HCT116 (cell line): ENCODE results near the gene CSNK1D. TPM values are rescaled to one million over a fixed set of nuclear protein-coding genes. Genes with fewer than 3 reads are reported as not detected.

Source experiments
- ATAC-seq: fragments of 200-7000 bp; cut with Tn5 transposase; 2 replicates; pipeline ENCODE4 v1.9.1; 2020; ENCODE audit warnings: mild to moderate bottlenecking, moderate library complexity
- BruUV-seq: library from RNA; stranded (reverse); fragments of 400-500 nt; replicated peaks from 2 replicates; lab custom pipeline; 2021; lab: Mats Ljungman, UMichigan
- CTCF ChIA-PET: fragments of 300-600 bp; sonication (Branson Sonifier 250); formaldehyde crosslinking; loops from one replicate; lab custom pipeline; 2021; ENCODE audit warnings: antibody characterized with exemption; lab: Charles Lee
- POLR2A ChIA-PET: fragments of 300-600, 350-600 bp; sonication (Branson Sonifier 250); formaldehyde crosslinking; loops from one replicate; lab custom pipeline; 2021; ENCODE audit warnings: antibody characterized with exemption; lab: Charles Lee
- RAD21 ChIA-PET, 2 experiments: fragments of 300-600 bp; sonication (Branson Sonifier 250); formaldehyde crosslinking; loops; one replicate each; lab custom pipeline; 2023; ENCODE audit warnings: low total read pairs in 2 of 2; ENCODE audit not compliant: uncharacterized antibody in 2 of 2, unreplicated experiment in 2 of 2, low non-redundant PET in 1 of 2; lab: Charles Lee
- DNase-seq: peaks from one replicate; pipeline ENCODE4 v3.0.0-alpha.2; 2010; ENCODE audit warnings: low read depth, low spot score
- H2AFZ ChIP-seq: fragments of 200-600 bp; shearing (Covaris generic), sonication (generic); 2 replicates; pipeline ENCODE4 v1.6.1; 2017; ENCODE audit warnings: low read depth, mixed run types, mixed read lengths, antibody characterized with exemption, low read length; ENCODE audit not compliant: poor library complexity, severe bottlenecking
- H3K27ac ChIP-seq: 2 replicates; pipeline ENCODE4 v1.5.1; 2012; ENCODE audit warnings: low read depth, low read length
- H3K27me3 ChIP-seq: fragments of 200-600 bp; sonication (generic); 2 replicates; pipeline ENCODE4 v1.6.1; 2016; ENCODE audit warnings: mixed run types, low read length, mixed read lengths; ENCODE audit not compliant: insufficient read depth
- H3K36me3 ChIP-seq, 2 experiments: fragments of 200-500 bp in 1 of 2; fragments of 200-600 bp in 1 of 2; sonication (Bioruptor generic) in 1 of 2; sonication (generic) in 1 of 2; 2 replicates each; pipeline versions ENCODE4 v1.5.1 to v1.6.1; 2014 to 2016; ENCODE audit warnings: low read length in 2 of 2, inconsistent platforms in 1 of 2, mixed read lengths in 1 of 2, mixed run types in 1 of 2; ENCODE audit not compliant: insufficient read depth in 2 of 2, control insufficient read depth in 1 of 2
- H3K4me1 ChIP-seq, 2 experiments: fragments of 200-600 bp in 1 of 2; sonication (generic) in 1 of 2; 2 replicates each; pipeline versions ENCODE4 v1.5.1 to v1.6.1; 2012 to 2017; ENCODE audit warnings: low read length in 2 of 2, inconsistent platforms in 1 of 2, mild to moderate bottlenecking in 1 of 2, mixed read lengths in 1 of 2, mixed run types in 1 of 2, moderate library complexity in 1 of 2; ENCODE audit not compliant: insufficient read depth in 2 of 2, control insufficient read depth in 1 of 2
- H3K4me2 ChIP-seq: fragments of 200-600 bp; sonication (generic); 2 replicates; pipeline ENCODE4 v1.6.1; 2017; ENCODE audit warnings: mixed run types, low read length, mixed read lengths
- H3K4me3 ChIP-seq, 2 experiments: fragments of 200-600 bp in 1 of 2; sonication (generic) in 1 of 2; replicated peaks in 1 of 2; 2 replicates each; pipeline ENCODE4 v1.5.1; 2011 to 2016; ENCODE audit warnings: low read length in 2 of 2, control low read depth in 1 of 2, low read depth in 1 of 2, mild to moderate bottlenecking in 1 of 2, mixed read lengths in 1 of 2, mixed run types in 1 of 2
- H3K79me2 ChIP-seq: fragments of 200-600 bp; sonication (generic); 2 replicates; pipeline ENCODE4 v1.6.1; 2017; ENCODE audit warnings: mild to moderate bottlenecking, mixed run types, low read length, moderate library complexity, mixed read lengths; ENCODE audit not compliant: insufficient read depth
- H3K9ac ChIP-seq: fragments of 200-600 bp; sonication (generic); 2 replicates; pipeline ENCODE4 v1.6.1; 2016; ENCODE audit warnings: low read length, mixed read lengths
- H3K9me2 ChIP-seq: fragments of 200-600 bp; sonication (generic), shearing (Covaris generic); 2 replicates; pipeline ENCODE4 v1.6.1; 2017; ENCODE audit warnings: mixed run types, mild to moderate bottlenecking, moderate library complexity; ENCODE audit not compliant: insufficient read depth
- H3K9me3 ChIP-seq, 2 experiments: fragments of 200-500 bp in 1 of 2; fragments of 200-600 bp in 1 of 2; sonication (Bioruptor generic) in 1 of 2; sonication (generic) in 1 of 2; 2 replicates each; pipeline ENCODE4 v1.6.1; 2014 to 2017; ENCODE audit warnings: low read length in 2 of 2, mixed read lengths in 2 of 2, inconsistent platforms in 1 of 2, low read depth in 1 of 2, mild to moderate bottlenecking in 1 of 2, mixed run types in 1 of 2, moderate library complexity in 1 of 2; ENCODE audit not compliant: control insufficient read depth in 1 of 2, insufficient read depth in 1 of 2
- H4K20me1 ChIP-seq: fragments of 200-600 bp; sonication (generic), shearing (Covaris generic); 2 replicates; pipeline ENCODE4 v1.6.1; 2017; ENCODE audit warnings: mixed run types, mild to moderate bottlenecking, moderate library complexity; ENCODE audit not compliant: insufficient read depth
- CEBPB ChIP-seq: IDR thresholded peaks from 2 replicates; pipeline ENCODE4 v1.6.1; 2012; ENCODE audit warnings: low read depth
- POLR2A ChIP-seq: IDR thresholded peaks from 2 replicates; pipeline ENCODE4 v1.7.0; 2011; ENCODE audit warnings: borderline replicate concordance; ENCODE audit not compliant: insufficient read depth, insufficient read length; ENCODE audit errors: extremely low read depth
- POLR2AphosphoS5 ChIP-seq: IDR thresholded peaks from 2 replicates; pipeline ENCODE4 v1.6.1; 2011; ENCODE audit warnings: mild to moderate bottlenecking, low read depth, low read length, moderate library complexity
- RAD21 ChIP-seq: IDR thresholded peaks from 2 replicates; pipeline ENCODE4 v1.6.1; 2012; ENCODE audit warnings: low read depth, mild to moderate bottlenecking
- SIN3A ChIP-seq: IDR thresholded peaks from 2 replicates; pipeline ENCODE4 v1.6.1; 2012; ENCODE audit warnings: low read depth
- SRF ChIP-seq: IDR thresholded peaks from 2 replicates; pipeline ENCODE4 v1.6.1; 2012; ENCODE audit warnings: low read depth
- YY1 ChIP-seq: IDR thresholded peaks from 2 replicates; pipeline ENCODE4 v1.6.1; 2011; ENCODE audit warnings: low read length, low read depth, moderate library complexity, mild to moderate bottlenecking; ENCODE audit not compliant: insufficient replicate concordance; ENCODE audit errors: extremely low read depth
- ZBTB33 ChIP-seq: IDR thresholded peaks from 2 replicates; pipeline ENCODE4 v1.6.1; 2011; ENCODE audit warnings: mild to moderate bottlenecking, low read length, moderate library complexity; ENCODE audit not compliant: insufficient replicate concordance; ENCODE audit errors: extremely low read depth
- intact Hi-C: fragments of 100-400 bp; cut with micrococcal nuclease; formaldehyde crosslinking; loops from 2 replicates; pipeline ENCODE4 v1.10.0; 2022
- total RNA-seq: library from RNA; stranded (reverse); gene quantifications from one replicate; pipeline ENCODE4 v1.2.1, GENCODE V29; 2021; ENCODE audit not compliant: unreplicated experiment
- TF ChIP-seq, protein P1 (sequence below): IDR thresholded peaks from 2 replicates; pipeline ENCODE4 v1.6.1; 2012

The CSNK1D gene
- total RNA-seq, 1 experiment from 2014 or later: 176 TPM

DNA sequence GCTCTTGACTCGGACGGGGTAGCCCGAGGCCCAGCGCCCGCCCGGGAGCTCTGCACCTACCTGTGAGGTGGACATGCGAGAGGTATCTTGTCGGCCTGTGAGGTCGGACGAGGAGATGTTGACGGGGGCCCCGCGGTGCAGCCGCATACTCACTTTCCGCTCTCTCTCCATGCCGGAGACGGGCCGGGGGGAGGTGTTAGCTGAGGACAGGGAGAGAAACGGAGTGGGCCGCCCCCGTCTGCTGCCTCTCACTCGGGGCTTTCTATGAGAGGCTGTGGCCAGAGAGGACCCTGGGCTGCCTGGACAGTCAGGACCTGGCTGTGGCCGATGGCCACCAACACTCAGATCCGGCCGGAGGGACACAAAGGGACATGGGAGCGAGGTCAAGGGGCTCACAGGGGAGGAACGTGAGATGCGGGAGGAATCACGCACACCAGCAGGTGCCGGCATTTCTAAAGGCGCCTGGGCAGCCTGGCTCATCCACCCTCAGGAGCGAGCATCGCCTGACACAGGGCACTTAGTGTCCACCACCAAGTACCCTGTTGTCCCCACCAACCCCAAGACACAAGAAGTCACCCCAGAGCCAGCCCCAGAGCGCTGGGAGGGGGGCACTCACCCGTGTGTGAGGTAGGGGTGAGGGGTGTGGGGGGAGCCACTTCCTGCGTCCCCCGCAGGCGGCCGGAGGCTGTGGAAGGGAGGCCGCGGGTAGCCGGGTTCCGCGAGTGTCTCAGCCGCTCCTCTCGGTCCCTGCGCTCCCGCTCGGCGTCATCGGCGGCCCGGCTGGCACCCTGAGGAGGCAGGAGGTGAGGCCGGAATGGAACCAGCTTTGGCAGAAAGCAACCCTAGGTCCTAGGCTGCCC, 24.5 kb downstream of the CSNK1D start:
- H3K4me3 ChIP-seq: no peak overlapping the region
- DNase-seq: no peak
- TF ChIP-seq SRF (no peak), POLR2A (no peak), YY1 (no peak), POLR2AphosphoS5 (no peak), ZBTB33 (no peak), CEBPB (no peak), RAD21 (no peak), SIN3A (no peak)
- TF ChIP-seq, protein P1, sequence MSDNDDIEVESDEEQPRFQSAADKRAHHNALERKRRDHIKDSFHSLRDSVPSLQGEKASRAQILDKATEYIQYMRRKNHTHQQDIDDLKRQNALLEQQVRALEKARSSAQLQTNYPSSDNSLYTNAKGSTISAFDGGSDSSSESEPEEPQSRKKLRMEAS: no peak
- no peaks in the 10 kb centered on the region for H3K27me3 ChIP-seq
- H3K79me2 ChIP-seq: peaks cover 91% of the 10 kb centered on the region
- H3K9me3 ChIP-seq: no peaks in the 10 kb centered on the region
- BruUV-seq: no TSS peak
- peaks cover 13% of the 10 kb centered on the region; the same call in 1 of the 2 replicates for H4K20me1 ChIP-seq
- peak overlapping the region; percentile 75; the same call in 1 of the 2 replicates for H3K27ac ChIP-seq
- RAD21 ChIA-PET: no interaction called here
- no peaks in the 10 kb centered on the region for H3K9me2 ChIP-seq
- POLR2A ChIA-PET: no interaction called here
- no peak overlapping the region for H3K4me2 ChIP-seq
- no peak overlapping the region for H3K9ac ChIP-seq
- H3K4me1 ChIP-seq: peaks cover 14 to 31% of the 10 kb centered on the region in 2 experiments
- peaks cover 53 to 92% of the 10 kb centered on the region in 2 experiments for H3K36me3 ChIP-seq
- CTCF ChIA-PET: no interaction called here
- ATAC-seq: no peak
- intact Hi-C loops: no loop called here
- no peak overlapping the region for H2AFZ ChIP-seq
